Liver (tissue), 9 donors: ENCODE results near the gene MTIF3. TPM values are rescaled to one million over a fixed set of nuclear protein-coding genes. Genes with fewer than 3 reads are reported as not detected.

ENCODE experiments used
- DNase-seq: peaks from one replicate; pipeline ENCODE4 v3.0.0-alpha.2; 2017; ENCODE audit warnings: low spot score
- H3K27ac ChIP-seq, 2 donors: one replicate each; pipeline ENCODE4 v1.7.0; 2013; ENCODE audit warnings: inconsistent platforms in 2 of 2, low read length in 2 of 2, control low read depth in 1 of 2, low read depth in 1 of 2, mild to moderate bottlenecking in 1 of 2
- H3K27me3 ChIP-seq, 4 donors: one replicate each; pipeline versions ENCODE4 v1.6.1 to v1.7.0; 2013; ENCODE audit warnings: low read length in 3 of 4, inconsistent platforms in 1 of 4, mild to moderate bottlenecking in 1 of 4, moderate library complexity in 1 of 4; ENCODE audit not compliant: control insufficient read depth in 4 of 4, insufficient read depth in 4 of 4
- H3K36me3 ChIP-seq, 4 donors: one replicate each; pipeline versions ENCODE4 v1.6.1 to v1.7.0; 2013; ENCODE audit warnings: low read length in 3 of 4, mild to moderate bottlenecking in 3 of 4, low read depth in 1 of 4, moderate library complexity in 1 of 4; ENCODE audit not compliant: control insufficient read depth in 4 of 4, insufficient read depth in 3 of 4
- H3K4me1 ChIP-seq, 4 donors: one replicate each; pipeline versions ENCODE4 v1.6.1 to v1.7.0; 2013; ENCODE audit warnings: low read length in 3 of 4, mild to moderate bottlenecking in 3 of 4, moderate library complexity in 1 of 4; ENCODE audit not compliant: control insufficient read depth in 4 of 4, insufficient read depth in 4 of 4
- H3K4me3 ChIP-seq, 3 donors: one replicate each; pipeline versions ENCODE4 v1.6.1 to v1.7.0; 2013; ENCODE audit warnings: low read length in 3 of 3, control low read depth in 1 of 3, low read depth in 1 of 3, mild to moderate bottlenecking in 1 of 3
- H3K9ac ChIP-seq, 2 donors: one replicate each; pipeline ENCODE4 v1.7.0; 2013; ENCODE audit warnings: low read length in 2 of 2, mild to moderate bottlenecking in 2 of 2, moderate library complexity in 2 of 2, control low read depth in 1 of 2, low read depth in 1 of 2
- H3K9me3 ChIP-seq, 4 donors: one replicate each; pipeline versions ENCODE4 v1.6.1 to v1.7.0; 2013; ENCODE audit warnings: low read length in 3 of 4; ENCODE audit not compliant: control insufficient read depth in 4 of 4
- ATF3 ChIP-seq: IDR thresholded peaks from 2 replicates; pipeline ENCODE4 v1.6.1; 2016; ENCODE audit warnings: antibody characterized with exemption
- CTCF ChIP-seq: fragments of 150-350 bp; IDR thresholded peaks from 2 replicates; pipeline ENCODE4 v1.5.1; 2017; ENCODE audit warnings: improper control_type of control experiment, low read depth, low read length; ENCODE audit not compliant: missing input control
- EGR1 ChIP-seq, 2 donors: IDR thresholded peaks; 2 replicates each; pipeline ENCODE4 v1.6.1; 2016 to 2018; ENCODE audit warnings: antibody characterized with exemption in 2 of 2, low read depth in 2 of 2
- FOXA1 ChIP-seq: IDR thresholded peaks from 2 replicates; pipeline ENCODE4 v1.6.1; 2016; ENCODE audit warnings: antibody characterized with exemption
- FOXA2 ChIP-seq: IDR thresholded peaks from 2 replicates; pipeline ENCODE4 v1.6.1; 2016; ENCODE audit warnings: antibody characterized with exemption
- GABPA ChIP-seq, 2 donors: IDR thresholded peaks in 1 of 2; conservative IDR thresholded peaks in 1 of 2; 2 replicates each; pipeline ENCODE4 v1.6.1; 2016; ENCODE audit warnings: antibody characterized with exemption in 2 of 2, mild to moderate bottlenecking in 1 of 2, moderate library complexity in 1 of 2
- HNF4A ChIP-seq, 2 donors: conservative IDR thresholded peaks; 2 replicates each; pipeline ENCODE4 v1.6.1; 2016; ENCODE audit warnings: antibody characterized with exemption in 2 of 2, mild to moderate bottlenecking in 2 of 2
- HNF4G ChIP-seq: IDR thresholded peaks from 2 replicates; pipeline ENCODE4 v1.6.1; 2016; ENCODE audit warnings: antibody characterized with exemption
- JUND ChIP-seq, 2 donors: IDR thresholded peaks; 2 replicates each; pipeline ENCODE4 v1.6.1; 2016; ENCODE audit warnings: antibody characterized with exemption in 2 of 2
- MAX ChIP-seq: IDR thresholded peaks from 2 replicates; pipeline ENCODE4 v1.6.1; 2016; ENCODE audit warnings: antibody characterized with exemption
- NR2F2 ChIP-seq: IDR thresholded peaks from 2 replicates; pipeline ENCODE4 v1.6.1; 2016; ENCODE audit warnings: antibody characterized with exemption
- RAD21 ChIP-seq, 2 donors: IDR thresholded peaks; 2 replicates each; pipeline ENCODE4 v1.6.1; 2016; ENCODE audit warnings: antibody characterized with exemption in 2 of 2, mild to moderate bottlenecking in 2 of 2
- REST ChIP-seq: IDR thresholded peaks from 2 replicates; pipeline ENCODE4 v1.6.1; 2016; ENCODE audit warnings: antibody characterized with exemption, mild to moderate bottlenecking
- RXRA ChIP-seq, 2 donors: IDR thresholded peaks; 2 replicates each; pipeline ENCODE4 v1.6.1; 2017 to 2018; ENCODE audit warnings: antibody characterized with exemption in 2 of 2, mild to moderate bottlenecking in 1 of 2
- SP1 ChIP-seq: IDR thresholded peaks from 2 replicates; pipeline ENCODE4 v1.6.1; 2018; ENCODE audit warnings: antibody characterized with exemption, mild to moderate bottlenecking
- YY1 ChIP-seq: IDR thresholded peaks from 2 replicates; pipeline ENCODE4 v1.6.1; 2016; ENCODE audit warnings: antibody characterized with exemption, mild to moderate bottlenecking
- WGBS: extraction: QIAGEN DNeasy Blood & Tissue Kit; methylation state at CpG from one replicate; pipeline ENCODE4 v1.1.7; 2013; 5-methylcytosine and 5-hydroxymethylcytosine counted together
- polyA plus RNA-seq, 2 donors: library from polyadenylated mRNA; stranded (reverse) in 1 of 2; unstranded in 1 of 2; fragments of 200-250 nt in 1 of 2; fragments of >200 nt in 1 of 2; fragmentation: Nextera tagmentation in 1 of 2; extraction: Ambion mirVana in 1 of 2; gene quantifications; one replicate each; pipeline versions ENCODE4 v1.2.1 to v1.2.3, GENCODE V29; 2013 to 2015
- total RNA-seq, 2 donors: library from RNA; depleted of rRNA; stranded (reverse); fragments of >200 nt; gene quantifications; one replicate each; pipeline ENCODE4 v1.2.3, GENCODE V29; 2014
- TF ChIP-seq, protein P1 (sequence below): IDR thresholded peaks from 2 replicates; pipeline ENCODE4 v1.6.1; 2016; ENCODE audit warnings: antibody characterized with exemption
- donor health status: healthy.
- donor health status: healthy.
- donor health status: healthy.
- donor health status: healthy.
- donor health status: healthy.

MTIF3 gene
- total and polyA plus RNA-seq, 4 donors, result 28.0 to 62.1 (median 32.8) TPM

DNA sequence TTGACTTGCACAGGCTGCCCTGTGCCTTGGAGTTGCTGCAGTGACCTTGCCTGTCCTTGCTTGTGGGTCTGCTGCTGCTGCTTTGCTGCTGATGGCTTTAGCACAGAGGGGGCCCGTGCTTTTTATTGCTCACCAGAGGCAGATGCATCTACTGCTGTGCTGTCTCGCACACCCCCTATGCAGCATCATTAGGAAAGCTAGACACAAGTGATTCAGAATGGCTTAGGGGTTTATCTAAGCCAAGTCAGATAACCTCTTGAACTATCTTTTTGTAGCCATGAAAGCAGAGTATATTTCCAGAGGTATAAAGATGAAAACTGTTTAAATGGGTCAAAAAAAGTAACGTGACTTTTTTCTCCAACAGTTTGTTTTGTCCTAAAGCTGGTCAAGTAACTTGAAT lies 18.2 kb downstream of the MTIF3 start:
- Histone ChIP-seq H3K27ac (no peak overlapping the region), H3K9ac (no peak overlapping the region), H3K9me3 (no peaks in the 10 kb centered on the region), H3K4me3 (no peak overlapping the region), H3K36me3 (peaks cover 10 to 71% (median 54%) of the 10 kb centered on the region in 4 donors), H3K27me3 (no peaks in the 10 kb centered on the region), H3K4me1 (peaks cover 1 to 6% (median 4%) of the 10 kb centered on the region in 4 donors)
- TF ChIP-seq JUND (IDR thresholded peaks at IDR 0.05) (no peak), RAD21 (IDR thresholded peaks at IDR 0.05) (no peak), FOXA2 (no peak), NR2F2 (no peak), ATF3 (no peak), GABPA (IDR thresholded peaks at IDR 0.05 in 1 of 2, conservative IDR thresholded peaks at IDR 0.05 in 1 of 2) (no peak), REST (no peak), MAX (no peak), HNF4G (no peak), YY1 (no peak), FOXA1 (no peak), RXRA (IDR thresholded peaks at IDR 0.05) (no peak), CTCF (no peak), EGR1 (IDR thresholded peaks at IDR 0.05; ENCODE audit: low read depth in 2 of 2) (no peak), HNF4A (conservative IDR thresholded peaks at IDR 0.05) (no peak)
- TF ChIP-seq, protein P1, sequence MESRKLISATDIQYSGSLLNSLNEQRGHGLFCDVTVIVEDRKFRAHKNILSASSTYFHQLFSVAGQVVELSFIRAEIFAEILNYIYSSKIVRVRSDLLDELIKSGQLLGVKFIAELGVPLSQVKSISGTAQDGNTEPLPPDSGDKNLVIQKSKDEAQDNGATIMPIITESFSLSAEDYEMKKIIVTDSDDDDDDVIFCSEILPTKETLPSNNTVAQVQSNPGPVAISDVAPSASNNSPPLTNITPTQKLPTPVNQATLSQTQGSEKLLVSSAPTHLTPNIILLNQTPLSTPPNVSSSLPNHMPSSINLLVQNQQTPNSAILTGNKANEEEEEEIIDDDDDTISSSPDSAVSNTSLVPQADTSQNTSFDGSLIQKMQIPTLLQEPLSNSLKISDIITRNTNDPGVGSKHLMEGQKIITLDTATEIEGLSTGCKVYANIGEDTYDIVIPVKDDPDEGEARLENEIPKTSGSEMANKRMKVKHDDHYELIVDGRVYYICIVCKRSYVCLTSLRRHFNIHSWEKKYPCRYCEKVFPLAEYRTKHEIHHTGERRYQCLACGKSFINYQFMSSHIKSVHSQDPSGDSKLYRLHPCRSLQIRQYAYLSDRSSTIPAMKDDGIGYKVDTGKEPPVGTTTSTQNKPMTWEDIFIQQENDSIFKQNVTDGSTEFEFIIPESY, result no peak
- 92% methylated on average over 3 of the region's 3 CpGs for WGBS
- no peak for DNase-seq

- Histone ChIP-seq H3K36me3 (peaks cover 1 to 44% (median 27%) of the 10 kb centered on the region in 4 donors), H3K9me3 (no peaks in the 10 kb centered on the region), H3K27ac (no peak overlapping the region), H3K27me3 (no peaks in the 10 kb centered on the region), H3K4me3 (no peak overlapping the region), H3K4me1 (peaks cover 2 to 32% (median 21%) of the 10 kb centered on the region in 4 donors), H3K9ac (no peak overlapping the region)
- 92% methylated on average over 5 of the region's 5 CpGs for WGBS
- DNase-seq, result no peak
- TF ChIP-seq HNF4A (conservative IDR thresholded peaks at IDR 0.05) (no peak), SP1 (no peak), FOXA1 (no peak), YY1 (no peak), NR2F2 (no peak)
These were observed 22.2 kb downstream of the MTIF3 start for GRCh38 chr13:27428160-27428559.
